Measurements from ENCODE around the gene CCDC91. TPM values are rescaled to one million over a fixed set of nuclear protein-coding genes. Genes with fewer than 3 reads are reported as not detected.
A peak's percentile ranks its signal among the peaks of the same experiment; 100 is the strongest.

The CCDC91 gene
- total RNA-seq, 1 experiment from 2014 or later, result 17.6 TPM

DNA sequence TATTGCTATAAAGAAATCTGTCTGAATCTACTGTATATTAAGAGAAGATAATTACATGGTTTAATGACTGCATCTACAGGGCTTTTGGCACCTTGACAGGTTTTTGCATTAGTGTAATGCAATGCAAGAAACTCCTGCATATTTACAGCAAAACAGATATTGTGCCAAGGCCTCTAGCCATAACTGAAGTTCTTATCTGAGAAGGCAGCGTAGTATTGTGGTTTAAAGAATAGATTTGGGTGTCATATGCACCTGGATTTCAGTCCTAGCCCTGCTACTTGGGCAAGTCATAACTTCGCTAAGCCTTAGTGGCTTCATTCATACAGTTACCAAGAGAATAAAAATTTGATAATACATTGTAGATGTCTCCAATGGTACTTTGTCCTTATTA, 350.1 kb downstream of the CCDC91 start:
- no peak for DNase-seq
- Histone ChIP-seq H3K36me3 (no peaks in the 10 kb centered on the region), H3K4me3 (no peak overlapping the region), H3K9me3 (peaks cover 3% of the 10 kb centered on the region; the same call in 1 of the 2 replicates), H3K27me3 (no peaks in the 10 kb centered on the region)

- Histone ChIP-seq H3K9me3 (peaks cover 3% of the 10 kb centered on the region; the same call in 1 of the 2 replicates), H3K36me3 (no peaks in the 10 kb centered on the region), H3K27me3 (no peaks in the 10 kb centered on the region), H3K4me3 (no peak overlapping the region)
- no peak for DNase-seq
Observed at GRCh38 chr12:28543021-28543890, 353.0 kb downstream of the CCDC91 start.

DNA sequence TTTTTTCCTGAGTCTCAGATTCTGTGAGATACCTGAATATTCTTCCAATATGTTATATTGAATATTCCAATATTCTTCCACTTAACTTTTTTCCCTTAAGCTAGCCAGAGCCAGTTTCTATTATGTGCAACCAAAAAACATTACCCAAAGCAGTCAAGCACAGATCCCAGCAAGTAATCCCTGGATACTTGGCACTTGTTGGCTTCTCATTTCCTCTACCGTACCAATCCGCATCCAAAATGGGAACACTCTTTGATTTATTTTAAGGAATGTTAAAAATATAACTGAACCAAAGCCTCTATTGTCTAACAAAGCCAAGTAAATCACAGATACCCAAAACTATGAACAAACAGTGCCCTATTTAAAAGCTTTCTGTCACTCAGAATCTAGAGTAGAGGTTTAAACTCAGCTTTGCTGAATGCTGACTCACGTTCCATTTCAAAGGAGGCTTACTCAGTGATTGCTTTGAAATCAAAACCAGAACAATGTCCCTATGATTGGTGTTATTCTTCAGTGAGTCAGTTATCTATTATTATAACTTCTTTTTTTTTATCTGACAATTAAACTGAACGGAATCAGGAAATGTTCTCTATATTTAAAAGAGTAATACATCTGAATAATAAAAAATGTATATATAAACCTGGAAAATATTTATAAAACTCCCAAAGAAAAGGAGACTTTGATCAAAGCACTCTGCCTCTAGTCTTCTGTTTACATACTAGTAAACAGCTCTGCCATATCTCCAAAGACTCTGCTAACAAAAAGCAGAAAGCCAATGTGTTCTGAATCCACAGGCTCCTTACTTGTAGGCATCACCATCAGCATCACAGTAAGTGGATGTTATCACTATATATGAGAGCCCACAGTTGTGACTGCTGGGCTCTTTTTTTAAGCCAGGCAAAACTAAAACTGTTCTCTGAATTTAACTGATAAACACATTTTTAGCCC, 360.8 kb downstream of the CCDC91 start:
- H3K9me3 ChIP-seq, result no peaks in the 10 kb centered on the region
- H3K4me3 ChIP-seq, result no peak overlapping the region
- peak; percentile 23 for DNase-seq
- no peaks in the 10 kb centered on the region for H3K27me3 ChIP-seq
- H3K36me3 ChIP-seq, result no peaks in the 10 kb centered on the region

GRCh38 chr12:28552251-28552970, 362.2 kb downstream of the CCDC91 start:
- Histone ChIP-seq H3K4me3 (no peak overlapping the region), H3K36me3 (no peaks in the 10 kb centered on the region), H3K9me3 (no peaks in the 10 kb centered on the region), H3K27me3 (no peaks in the 10 kb centered on the region)
- DNase-seq, result no peak

- Histone ChIP-seq H3K27me3 (no peaks in the 10 kb centered on the region), H3K4me3 (no peak overlapping the region), H3K9me3 (no peaks in the 10 kb centered on the region), H3K36me3 (no peaks in the 10 kb centered on the region)
- no peak for DNase-seq
Observed at GRCh38 chr12:28555748-28556147, 365.5 kb downstream of the CCDC91 start.

DNA sequence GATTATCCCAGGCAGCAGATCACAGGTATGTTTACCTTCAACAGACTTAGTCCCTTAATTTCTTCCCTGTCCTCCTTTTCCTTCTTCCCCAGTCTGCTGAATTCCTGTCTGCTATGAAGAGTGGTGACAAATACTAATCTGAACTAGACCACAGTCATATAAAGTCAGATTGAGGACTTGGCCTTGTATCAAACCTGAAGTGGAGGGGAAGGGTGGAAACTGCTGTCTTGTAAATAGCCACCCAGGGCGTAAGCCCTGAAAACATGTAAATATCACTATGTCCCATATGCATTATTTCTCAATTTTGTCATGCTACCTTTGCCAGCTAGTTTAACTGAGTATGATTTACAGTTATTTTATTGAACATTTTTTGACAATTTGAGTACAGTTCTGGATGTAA, 368.0 kb downstream of the CCDC91 start:
- Histone ChIP-seq H3K36me3 (no peaks in the 10 kb centered on the region), H3K9me3 (no peaks in the 10 kb centered on the region), H3K27me3 (no peaks in the 10 kb centered on the region), H3K4me3 (no peak overlapping the region)
- DNase-seq, result no peak

GRCh38 chr12:28563286-28563685, 373.0 kb downstream of the CCDC91 start:
- H3K4me3 ChIP-seq, result no peak overlapping the region
- no peaks in the 10 kb centered on the region for H3K27me3 ChIP-seq
- H3K36me3 ChIP-seq, result no peaks in the 10 kb centered on the region; the same call in 1 of the 2 replicates
- no peaks in the 10 kb centered on the region for H3K9me3 ChIP-seq
- no peak for DNase-seq

DNA sequence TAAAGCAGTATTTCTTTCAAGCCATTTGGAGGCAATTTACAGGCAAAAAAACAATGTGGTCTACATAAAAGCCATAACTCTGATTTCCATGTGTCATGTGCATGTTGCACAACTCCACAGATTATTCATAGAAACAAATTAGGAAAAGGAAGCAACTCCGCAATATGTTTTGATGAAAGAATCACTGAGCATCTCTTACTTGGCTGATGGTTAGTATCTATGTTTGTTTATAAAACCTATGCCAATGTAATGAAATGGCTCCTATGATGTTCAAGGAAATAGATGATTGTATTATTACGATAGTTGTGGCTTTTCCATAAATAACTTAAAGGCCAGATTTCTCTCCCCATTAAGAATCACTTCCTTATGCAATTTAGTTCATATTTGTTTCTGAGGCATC, 373.7 kb downstream of the CCDC91 start:
- no peak for DNase-seq
- Histone ChIP-seq H3K27me3 (no peaks in the 10 kb centered on the region), H3K9me3 (no peaks in the 10 kb centered on the region), H3K36me3 (no peaks in the 10 kb centered on the region; the same call in 1 of the 2 replicates), H3K4me3 (no peak overlapping the region)

DNA sequence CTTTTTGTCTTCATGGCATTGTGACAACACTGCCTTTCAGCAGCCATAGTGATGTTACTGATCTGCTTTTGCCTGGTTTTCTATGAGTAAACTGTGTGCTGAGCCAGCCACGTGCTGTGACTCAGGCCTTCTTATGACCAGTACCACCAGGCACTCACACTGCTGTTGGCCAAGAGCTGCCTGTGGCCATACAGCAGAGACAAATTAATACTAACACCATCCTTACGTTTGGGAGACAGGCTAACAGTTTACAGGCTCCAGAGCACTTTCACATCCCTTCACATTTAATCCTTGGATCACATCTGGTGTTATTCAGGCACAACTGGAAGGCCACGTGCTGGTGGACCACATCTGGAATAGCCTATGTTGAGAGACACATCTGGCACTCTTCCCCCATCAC, 377.9 kb downstream of the CCDC91 start:
- Histone ChIP-seq H3K27me3 (no peaks in the 10 kb centered on the region), H3K36me3 (no peaks in the 10 kb centered on the region; the same call in 1 of the 2 replicates), H3K9me3 (no peaks in the 10 kb centered on the region), H3K4me3 (no peak overlapping the region)
- peak; percentile 95 for DNase-seq

- Histone ChIP-seq H3K9me3 (no peaks in the 10 kb centered on the region), H3K27me3 (no peaks in the 10 kb centered on the region), H3K36me3 (no peaks in the 10 kb centered on the region; the same call in 1 of the 2 replicates), H3K4me3 (no peak overlapping the region)
- no peak for DNase-seq
Observed at GRCh38 chr12:28568704-28569103, 378.4 kb downstream of the CCDC91 start.

DNA sequence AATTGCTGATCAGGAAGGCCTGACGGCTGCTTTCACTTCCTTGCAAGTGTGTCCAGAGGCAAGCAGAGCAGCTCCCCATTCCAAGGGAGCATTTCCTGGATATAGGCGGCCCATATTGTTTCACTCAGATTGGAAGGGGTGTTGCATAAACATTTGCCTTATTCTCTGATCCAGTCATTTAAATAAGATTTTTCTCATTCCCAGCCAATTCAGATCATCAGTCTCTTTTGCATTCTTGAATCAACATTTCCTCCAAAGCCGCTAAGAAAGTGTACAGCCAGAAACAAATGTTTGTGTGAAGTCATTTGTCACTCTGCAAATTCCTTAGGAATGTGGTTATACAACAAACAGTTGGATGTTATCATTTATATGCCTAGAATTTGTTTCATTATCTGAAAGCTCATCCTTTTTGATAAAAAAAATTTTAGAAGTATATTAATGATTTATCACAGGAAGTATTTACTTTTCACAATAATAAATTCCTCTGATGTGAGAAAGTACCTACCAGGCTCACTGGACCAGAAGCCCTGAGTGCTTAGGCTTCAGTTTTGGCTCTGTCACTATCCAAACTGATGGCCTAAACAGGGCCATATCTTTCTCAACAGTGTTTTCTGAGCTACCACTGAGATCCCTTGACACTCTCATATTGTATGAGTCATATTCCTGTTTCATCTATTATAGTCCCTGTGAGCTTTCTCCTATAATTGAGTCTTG, 379.6 kb downstream of the CCDC91 start:
- no peak overlapping the region for H3K4me3 ChIP-seq
- H3K9me3 ChIP-seq, result no peaks in the 10 kb centered on the region
- H3K27me3 ChIP-seq, result no peaks in the 10 kb centered on the region
- no peaks in the 10 kb centered on the region; the same call in 1 of the 2 replicates for H3K36me3 ChIP-seq
- peak; percentile 38 for DNase-seq

DNA sequence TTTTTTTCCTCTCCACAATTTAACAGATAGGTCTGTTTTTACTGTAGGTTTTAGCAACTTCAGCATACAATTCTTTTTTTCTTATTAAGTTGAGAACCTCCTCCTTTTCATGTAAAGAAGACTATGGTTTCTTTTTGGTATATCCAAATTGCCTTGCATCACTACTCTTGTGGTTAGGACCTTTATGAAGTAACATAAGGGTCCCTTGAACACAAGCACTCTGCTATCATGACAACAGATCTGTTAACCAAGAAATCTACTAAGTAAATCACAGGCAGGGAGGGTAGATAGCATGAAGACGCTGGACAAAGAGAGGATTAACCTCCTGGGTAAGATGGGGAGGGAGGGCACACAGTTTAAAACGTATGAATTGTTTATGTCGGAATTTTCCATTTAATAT, 380.6 kb downstream of the CCDC91 start:
- Histone ChIP-seq H3K36me3 (no peaks in the 10 kb centered on the region; the same call in 1 of the 2 replicates), H3K4me3 (no peak overlapping the region), H3K27me3 (no peaks in the 10 kb centered on the region), H3K9me3 (no peaks in the 10 kb centered on the region)
- no peak for DNase-seq

- Histone ChIP-seq H3K9me3 (no peaks in the 10 kb centered on the region), H3K36me3 (no peaks in the 10 kb centered on the region), H3K27me3 (no peaks in the 10 kb centered on the region), H3K4me3 (no peak overlapping the region)
- peak; percentile 21 for DNase-seq
Observed at GRCh38 chr12:28574746-28575592, 384.7 kb downstream of the CCDC91 start.

GRCh38 chr12:28575593-28576205, 385.4 kb downstream of the CCDC91 start:
- Histone ChIP-seq H3K27me3 (no peaks in the 10 kb centered on the region), H3K4me3 (no peak overlapping the region)

GRCh38 chr12:28578361-28578760, 388.1 kb downstream of the CCDC91 start:
- no peaks in the 10 kb centered on the region for H3K36me3 ChIP-seq
- no peaks in the 10 kb centered on the region for H3K27me3 ChIP-seq
- no peak overlapping the region for H3K4me3 ChIP-seq
- no peaks in the 10 kb centered on the region for H3K9me3 ChIP-seq
- DNase-seq, result no peak

More at GRCh38 chr12:28575593-28576205, 385.4 kb downstream of the CCDC91 start:
- no peak for DNase-seq
- no peaks in the 10 kb centered on the region for H3K36me3 ChIP-seq
- no peaks in the 10 kb centered on the region for H3K9me3 ChIP-seq
